IPS DF 4.7 (cell line): Measurements from ENCODE around the gene PLXDC2.

Experiments
- DNase-seq: peaks from one replicate; pipeline ENCODE4 v3.0.0-alpha.2; 2013; ENCODE audit warnings: low spot score; ENCODE audit errors: extremely low read depth

The PLXDC2 gene

DNA sequence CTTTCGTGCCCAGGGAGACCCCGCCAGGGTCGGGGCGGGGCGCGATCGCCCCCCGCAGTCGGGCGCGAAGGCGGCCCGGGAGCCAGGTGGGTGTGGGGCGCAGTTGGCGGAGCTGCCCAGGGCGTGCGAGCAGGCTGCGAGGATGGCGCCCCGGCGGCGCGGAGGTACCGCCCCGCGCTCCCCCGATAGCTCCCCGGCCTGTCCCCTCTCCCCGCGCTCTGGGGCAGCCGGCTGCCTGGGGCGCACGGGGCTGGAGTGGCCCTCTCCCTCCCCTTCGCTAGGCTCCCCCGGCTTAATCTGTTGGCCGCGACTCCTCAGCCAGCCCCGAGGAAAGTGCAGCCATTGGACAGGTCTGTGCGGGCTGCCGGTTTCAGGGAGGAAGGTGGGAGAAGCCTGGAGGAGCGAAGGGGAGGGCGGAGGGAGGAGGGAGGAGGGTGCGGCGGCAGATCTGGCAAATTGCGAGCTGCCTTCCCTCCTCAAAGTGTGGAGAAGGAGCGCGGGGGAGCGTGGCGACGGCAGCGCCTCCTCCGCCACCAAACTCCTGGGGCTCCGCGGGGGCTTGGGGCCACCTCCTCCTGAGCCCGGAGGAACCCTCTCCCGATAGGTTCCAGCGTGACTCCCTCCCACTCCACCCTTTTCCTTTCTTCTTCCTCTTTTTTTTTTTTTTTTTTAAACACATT is 361 bp upstream of the PLXDC2 start:
- DNase-seq: no peak

DNA sequence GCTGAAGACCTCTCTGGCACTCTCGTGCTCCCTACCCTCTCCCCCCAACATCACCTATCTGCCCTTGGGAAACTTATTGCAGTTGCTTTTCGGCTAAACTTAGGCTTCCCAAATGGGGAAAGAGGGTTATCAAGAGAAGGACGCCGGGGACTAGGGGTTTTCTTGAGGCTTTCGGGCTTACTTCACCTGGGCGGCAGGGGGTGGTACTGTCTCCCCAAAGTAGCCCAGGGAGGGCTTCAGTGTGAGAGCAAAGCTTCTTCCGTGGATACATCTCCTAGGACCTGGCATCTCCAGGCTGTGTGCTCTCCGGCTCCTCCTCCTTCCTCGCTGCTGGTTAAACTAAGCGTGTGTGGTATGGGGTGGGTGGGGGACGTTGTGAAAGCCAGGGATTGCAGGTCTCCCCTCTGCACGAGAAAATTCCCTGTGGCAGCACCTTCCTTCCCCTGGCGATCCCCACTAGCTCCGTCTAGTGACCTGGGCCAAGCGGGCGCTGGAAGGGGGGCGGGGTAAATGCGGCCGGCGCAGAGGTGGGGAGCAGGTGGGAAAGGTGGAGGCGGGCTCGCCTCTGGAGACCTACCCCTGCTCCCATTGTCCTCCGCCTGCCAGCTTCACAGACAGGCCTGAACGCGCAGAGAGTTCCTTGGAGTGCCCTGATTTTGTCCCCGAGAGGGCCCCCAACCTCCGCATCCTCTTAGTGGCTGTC is 1.1 kb downstream of the PLXDC2 start:
- no peak for DNase-seq

DNA sequence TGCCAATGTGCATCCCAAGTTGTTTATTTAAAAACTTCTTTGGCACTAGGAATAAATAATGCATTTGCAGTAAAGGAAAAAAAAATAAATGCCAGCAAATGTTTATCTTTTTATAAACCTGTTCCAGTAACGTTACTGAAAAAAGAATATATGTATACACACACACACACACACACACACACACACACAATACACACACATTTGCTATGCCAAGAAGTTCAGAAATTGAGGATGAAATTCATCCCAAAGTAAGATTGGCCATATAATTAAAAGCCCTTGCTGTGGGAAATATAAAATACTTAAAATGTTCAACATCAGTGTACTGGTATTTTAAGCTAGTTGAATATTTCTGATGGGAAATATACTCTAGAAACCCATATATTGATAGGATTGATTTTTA is 2.6 kb downstream of the PLXDC2 start:
- no peak for DNase-seq

DNA sequence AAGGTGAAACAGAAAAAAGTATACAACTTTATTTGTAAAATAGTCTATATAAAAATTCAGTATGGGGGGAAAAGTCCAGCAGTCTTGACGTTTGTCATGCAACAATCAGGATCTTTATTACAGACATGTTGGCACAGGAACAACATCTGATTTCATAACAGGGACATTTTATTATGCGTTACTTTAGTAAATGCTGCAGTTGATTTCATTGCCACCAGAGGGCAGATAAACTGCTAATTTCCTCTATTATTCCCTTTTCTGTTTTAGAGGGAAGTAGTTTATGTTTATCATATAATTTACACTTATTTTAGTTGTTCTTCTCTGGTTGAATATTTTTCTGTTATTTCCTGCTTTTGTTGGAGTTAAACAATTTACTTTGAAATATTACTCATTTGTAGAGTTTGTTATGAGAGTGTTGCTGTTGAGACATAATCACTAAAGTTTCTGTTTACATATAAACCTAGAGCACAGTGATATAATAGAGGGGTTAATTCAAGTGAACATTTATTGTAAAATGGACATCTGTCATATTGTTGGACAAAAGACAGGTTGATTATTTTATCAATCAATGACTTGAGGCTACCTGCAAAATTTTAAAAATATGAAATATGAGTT is 3.3 kb downstream of the PLXDC2 start:
- DNase-seq: no peak

DNA sequence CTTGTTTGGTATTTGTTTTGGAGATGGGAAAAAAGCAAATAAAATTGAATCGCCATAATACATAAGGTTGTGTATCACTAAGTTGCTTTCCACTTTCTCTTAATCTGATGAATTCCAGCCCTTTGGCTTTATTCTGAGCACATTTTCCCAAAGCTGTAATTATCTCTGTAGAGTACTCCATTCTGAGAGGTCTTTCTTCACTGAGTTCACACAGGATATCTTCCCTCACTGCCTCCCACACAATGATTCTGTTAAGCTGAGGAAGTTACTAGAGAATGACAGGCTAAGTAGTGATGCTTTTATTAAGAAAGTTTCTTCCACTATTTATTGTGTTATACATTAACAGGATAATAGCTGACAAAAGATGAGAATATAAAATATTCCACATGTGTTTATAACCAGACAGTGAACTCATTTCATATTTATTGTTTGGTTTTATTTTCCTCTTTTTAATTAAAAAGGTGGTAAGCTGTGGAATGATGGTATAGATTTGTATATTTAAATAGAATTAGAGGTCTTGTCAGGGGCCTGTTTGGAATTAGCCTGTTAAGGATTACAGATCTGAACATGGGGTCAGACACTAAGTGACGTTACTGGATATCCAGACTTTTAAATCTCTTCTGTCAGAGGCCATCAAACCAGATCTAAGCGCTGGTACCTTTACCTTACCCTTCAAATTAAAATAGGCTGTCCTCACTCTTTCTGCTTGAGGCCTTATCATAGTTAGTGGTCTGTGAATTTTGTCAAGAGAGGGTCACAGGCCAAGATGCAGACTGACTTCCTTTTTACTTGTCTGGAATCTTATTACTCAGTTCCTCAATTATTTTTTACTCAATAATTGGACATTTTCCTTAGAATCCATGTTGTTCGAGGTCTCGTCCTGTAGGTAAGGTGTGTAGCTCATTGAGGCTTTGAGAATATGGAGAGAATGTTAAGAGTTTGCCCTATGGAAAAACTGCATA is 8.4 kb downstream of the PLXDC2 start:
- DNase-seq: no peak

DNA sequence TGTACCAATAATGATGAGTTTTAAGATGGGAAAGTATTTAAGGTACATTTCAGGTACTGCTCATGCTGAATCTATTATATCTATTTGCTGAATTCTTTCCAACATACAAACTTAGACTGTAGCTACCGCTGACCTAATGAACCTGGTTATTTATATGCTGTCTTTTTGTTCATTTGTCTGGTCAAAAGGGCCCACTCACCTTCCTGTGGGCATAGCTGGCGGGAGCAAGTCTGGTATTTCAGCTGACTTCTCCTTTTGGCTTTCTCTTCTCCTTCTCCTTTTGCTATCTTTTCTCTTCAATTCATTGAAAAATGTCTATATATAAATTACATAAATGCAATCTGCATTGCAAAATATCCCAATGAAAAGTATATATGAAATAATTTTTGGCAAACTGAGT is 9.5 kb downstream of the PLXDC2 start:
- DNase-seq: no peak

DNA sequence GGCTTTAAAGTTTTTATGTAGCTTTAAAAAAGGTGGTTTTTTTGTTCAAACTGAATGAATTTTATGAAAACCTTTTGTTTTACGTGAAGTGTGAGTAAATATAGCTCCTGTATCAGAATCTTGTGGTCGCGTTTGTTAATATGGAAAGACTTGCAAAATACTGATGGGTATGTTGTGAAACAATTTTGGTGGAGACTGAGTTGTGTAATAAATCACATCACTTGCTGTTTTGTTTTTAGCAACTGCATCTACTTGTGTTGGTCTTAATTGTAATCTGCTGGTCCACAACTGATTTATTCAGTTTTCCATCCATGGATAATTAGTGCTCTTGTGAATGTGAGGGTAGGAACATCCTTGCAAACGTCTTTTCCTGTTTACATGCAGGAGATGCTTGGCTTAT is 10.5 kb downstream of the PLXDC2 start:
- DNase-seq: no peak

DNA sequence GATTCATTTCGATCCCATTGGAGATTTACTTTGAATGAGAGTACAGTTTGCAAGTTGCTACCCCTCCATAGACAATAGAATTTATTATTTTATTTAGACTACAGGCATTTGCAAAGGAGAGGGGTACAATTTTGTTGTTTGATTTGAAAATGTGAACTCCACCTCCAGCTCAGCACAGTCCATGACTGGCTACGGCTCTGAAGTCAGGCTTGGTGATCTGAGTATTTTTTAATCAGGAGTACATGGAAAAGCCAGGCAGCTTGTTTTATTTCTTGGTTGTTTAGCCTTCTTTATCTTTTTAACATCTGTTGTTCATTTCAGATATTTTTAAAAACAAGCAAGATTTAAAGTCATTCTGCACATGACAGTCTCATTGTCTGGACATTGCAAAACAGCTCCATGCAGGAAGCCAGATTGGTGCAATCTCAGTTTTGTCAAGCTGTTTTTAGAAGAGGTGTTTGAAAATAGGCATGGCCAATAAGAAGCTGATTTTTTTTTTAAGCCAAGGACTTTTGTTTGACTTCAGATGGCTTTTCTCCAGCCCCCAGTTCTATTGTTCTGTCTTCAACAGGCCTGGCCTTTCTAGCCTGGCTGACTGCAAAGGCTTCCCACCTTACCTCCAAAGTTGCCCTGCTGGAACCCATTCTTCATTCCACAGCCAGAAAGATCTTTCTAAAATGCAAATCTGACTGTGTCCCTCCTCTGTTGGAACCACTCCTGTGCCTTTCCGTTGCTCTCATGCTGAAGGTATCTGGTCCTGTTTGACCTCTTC is 12.2 kb downstream of the PLXDC2 start:
- DNase-seq: no peak

DNA sequence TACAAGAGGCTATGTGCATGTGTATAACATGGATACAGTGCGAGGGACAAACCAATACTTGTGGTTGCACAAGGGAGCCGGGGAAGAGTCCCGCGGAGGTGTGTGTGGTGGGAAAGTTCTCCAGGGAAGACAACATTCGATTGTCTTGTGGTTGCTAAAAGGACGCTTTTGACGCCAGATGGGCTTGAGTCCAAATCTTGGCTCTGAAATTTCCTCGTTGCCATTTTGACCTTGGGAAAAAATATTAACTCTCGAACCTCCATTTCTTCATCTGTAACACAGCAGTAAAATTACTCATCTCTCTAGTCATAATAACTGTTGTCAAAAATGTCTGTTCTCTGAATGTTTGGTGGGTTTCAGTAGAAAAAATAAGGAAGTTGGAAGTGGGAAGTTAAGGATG is 16.5 kb downstream of the PLXDC2 start:
- no peak for DNase-seq

DNA sequence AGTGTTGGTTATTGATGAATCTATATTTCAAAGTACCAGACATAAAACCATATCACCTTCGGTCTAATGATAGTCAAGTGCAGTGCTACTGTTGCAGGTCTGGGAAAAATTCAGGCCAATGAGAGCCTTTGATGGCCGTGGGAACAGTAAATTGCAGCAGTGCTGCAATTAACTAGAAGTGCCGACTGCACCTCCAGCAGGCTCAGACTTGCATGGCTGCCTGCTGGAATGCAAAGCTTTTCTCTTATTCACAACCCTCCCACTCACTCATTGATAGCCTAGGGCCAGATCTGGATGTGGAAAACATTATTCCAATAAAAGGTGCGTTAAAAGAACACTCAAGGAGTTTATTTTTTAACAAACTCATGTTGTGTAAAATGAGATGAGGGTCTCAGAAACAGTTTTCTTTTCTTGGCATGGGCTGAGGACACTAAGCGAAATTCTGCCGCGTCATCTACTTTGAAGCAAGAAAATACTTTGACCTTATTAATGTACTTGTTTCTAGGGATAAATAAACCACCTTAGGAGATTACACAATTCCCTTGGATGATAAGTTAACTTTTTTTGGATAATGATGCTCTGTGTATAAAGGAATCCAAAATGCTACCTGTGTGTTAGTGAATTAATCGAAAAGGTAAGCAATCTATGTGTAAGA is 17.1 kb downstream of the PLXDC2 start:
- DNase-seq: no peak

DNA sequence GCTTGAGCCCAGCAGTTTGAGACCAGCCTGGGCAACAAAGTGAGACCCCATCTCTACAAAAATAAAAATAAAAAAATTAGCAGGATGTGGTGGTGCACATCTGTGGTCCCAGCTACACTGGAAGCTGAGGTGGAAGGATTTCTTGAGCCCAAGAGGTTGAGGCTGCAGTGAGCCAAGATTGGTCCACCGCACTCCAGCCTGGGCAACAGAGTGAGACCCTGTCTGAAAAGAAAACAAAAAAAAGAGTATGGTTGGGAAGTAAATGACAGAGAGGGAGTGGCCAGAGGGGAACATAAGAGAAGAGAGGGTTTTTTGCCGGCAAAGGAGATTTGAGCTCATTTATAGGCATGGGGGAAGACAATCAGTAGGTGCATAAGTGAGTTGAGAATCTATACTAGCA is 19.7 kb downstream of the PLXDC2 start:
- DNase-seq: no peak

DNA sequence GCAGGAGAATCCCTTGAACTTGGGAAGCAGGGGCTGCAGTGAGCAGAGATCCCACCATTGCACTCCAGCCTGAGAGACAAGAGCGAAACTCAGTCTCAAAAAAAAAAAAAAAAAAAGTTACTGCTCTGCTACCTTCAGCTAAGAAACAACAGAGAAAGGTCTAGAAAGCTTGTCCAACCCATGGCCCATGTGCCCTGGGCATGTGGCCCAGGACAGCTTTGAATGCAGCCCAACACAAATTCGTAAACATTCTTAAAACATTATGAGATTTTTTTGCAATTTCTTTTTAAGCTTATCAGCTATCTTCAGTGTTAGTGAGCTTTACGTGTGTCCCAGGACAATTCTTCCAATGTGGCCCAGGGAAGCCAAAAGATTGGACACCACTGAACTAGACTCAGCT is 22.9 kb downstream of the PLXDC2 start:
- no peak for DNase-seq

DNA sequence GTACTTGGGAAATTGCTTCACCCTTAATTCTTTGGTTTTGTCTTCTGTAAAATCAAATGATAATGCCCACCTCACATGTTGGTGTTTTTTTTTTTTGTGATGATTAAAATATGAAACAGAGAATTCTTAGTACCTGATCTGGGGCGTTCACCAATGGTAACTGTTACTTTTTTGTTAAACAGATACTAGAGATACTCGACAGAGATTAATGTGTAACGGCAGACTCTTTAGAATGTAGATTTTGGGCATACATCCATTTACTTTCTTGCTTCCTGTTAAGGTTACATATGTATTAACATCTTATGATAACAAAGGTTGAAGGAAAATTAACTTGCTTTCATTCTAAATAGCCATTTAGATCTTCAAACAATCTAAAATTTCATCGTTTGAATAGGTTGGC is 23.3 kb downstream of the PLXDC2 start:
- DNase-seq: no peak

DNA sequence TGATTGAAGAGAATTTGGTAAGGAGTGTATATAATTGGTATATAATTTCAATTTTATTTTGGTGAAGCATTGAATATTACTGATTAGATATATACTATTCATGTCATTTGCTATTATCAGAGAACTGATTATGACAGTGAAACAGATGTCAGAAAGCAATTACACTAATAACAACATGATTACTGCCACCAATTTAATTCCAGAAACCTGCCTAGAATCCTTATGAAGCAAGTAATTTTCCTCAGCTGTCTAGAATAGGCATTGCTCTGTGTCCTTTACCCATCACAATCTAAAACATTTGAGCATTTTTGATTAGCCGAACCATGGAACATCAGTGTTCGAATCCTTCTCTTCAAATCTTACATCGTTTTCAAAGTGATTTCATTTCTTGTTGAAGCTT is 24.5 kb downstream of the PLXDC2 start:
- DNase-seq: no peak

DNA sequence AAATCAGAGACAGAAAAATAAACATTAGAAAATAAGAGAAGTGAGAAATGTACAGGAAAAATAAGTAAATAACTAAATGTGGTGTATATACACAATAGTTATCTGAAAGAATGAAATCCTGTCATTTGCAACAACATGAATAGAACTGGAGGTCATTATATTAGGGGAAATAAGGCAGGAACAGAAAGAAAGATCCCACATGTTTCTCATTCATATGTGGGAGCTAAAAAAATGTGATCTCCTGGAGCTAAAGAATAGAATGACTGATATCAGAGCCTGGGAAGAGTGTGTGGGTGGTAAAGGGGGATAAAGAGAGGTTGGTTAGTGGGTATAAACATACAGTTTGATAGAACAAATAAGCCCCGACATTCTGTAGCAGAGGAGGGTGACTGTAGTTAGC is 27.3 kb downstream of the PLXDC2 start:
- no peak for DNase-seq

DNA sequence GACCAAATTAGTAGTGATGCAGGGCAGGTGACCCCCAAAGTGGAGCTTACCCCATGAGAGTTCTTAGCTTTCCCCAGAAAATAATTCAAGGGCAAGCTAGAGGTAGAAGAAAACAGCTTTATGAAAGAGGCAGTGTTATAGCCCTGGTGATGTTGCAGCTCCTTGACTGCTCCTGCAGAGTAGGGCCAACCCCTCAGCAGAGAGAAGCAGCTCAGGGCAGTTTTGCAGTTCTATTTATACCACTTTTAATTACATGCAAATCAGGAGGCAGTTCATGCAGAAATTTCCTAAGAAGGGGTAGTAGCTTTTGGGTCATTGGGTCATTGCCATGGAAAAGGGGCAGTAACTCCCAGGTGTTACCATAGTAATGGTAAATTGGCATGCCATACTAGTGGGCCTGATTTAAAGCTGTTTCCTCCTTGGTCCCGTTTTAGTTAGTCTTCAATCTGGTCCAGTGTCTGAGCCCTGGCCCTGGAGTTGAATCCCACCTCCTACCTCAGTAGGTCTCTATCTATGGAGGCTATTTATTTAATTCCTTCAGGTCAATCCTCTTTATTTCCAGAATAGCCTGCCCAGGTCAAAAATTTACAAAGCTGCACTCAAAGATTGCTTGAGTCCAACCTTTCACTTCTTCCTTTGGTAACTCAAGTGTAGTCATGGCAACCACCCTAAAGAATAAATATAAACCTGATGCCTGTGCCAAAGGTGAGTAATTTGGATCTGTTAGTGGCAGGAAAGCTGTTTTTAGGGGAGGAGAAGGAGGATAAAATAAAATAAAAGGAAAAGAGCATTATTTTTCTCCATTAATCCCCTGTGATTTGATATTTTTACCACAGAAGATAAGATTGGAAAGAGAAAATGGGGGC is 29.5 kb downstream of the PLXDC2 start:
- no peak for DNase-seq

DNA sequence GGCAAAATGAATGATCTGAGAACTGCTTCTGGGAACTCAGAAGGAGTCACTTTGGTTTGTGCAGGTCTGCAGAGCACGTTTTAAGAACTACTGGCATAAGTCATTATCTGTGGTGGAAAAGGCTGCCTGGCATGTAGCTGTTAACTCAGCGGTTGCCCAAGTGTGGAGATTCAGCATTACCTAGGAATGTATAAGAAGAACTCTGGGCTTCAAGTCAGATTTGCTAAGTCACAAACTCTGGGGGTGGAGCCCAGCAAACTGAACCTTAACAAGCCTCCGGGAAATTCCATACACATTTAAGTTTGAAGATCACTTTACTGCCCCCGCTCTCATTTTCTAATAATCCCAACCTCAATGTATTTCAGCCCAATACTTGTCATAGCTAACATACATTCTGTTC is 31.1 kb downstream of the PLXDC2 start:
- no peak for DNase-seq

DNA sequence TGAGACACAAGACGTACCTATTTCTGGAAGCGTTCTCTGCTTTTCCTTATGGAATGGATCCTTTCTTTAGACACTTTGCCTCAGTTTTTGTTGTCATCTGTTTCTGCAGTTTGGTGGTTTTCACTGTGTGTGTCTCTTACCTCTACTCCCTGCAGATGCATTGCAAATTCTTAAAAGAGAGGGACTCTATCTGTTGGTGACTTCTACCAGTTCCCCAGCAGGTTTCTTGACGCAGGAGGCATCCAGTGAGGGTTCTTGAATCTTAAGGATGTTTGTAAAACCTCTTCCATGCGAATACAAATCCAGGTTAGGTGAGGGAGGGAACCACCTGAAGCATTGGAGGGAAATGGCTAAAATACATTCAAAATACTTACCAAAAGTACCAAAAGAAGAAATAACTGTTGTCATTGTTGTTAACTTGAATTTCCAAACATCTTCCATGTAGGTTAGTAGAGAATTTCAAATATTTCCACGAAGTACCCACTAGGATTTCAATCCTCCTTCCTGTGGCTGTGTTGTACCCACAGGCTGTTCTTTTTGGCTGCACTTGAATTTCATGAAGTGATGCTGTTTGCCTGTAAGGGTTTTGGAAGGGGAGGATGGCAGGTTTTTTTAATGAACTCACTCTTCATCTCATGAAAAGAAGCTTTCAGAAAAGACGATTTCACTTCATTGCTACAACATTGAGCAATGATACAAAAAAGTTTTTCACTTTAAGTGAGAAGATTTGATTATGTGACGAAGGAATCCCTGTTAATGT is 32.2 kb downstream of the PLXDC2 start:
- no peak for DNase-seq

DNA sequence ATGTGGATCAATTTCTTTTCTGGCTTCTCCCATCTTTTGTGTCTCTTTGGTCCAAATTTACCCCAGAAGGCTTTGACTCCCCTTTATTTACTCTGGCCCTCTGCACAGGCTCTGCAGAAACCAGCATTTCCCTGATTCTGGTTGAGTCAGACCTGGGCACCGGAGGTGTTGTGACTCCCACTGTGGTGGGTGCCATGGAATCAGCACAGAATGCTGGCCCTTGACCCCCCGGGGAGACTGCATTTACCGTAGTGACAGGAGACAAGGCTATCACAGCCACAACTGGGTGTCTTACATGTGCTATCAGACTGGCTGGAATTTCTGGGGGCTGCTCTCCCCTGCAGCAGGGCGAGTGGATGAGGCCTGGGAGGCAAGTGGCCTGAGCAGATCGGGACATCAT is 37.6 kb downstream of the PLXDC2 start:
- DNase-seq: no peak
